Cardiac fibroblast (primary cell): ENCODE data around the gene NSUN7.

Experiments used
- DNase-seq, 2 donors: peaks; one replicate each; pipeline versions ENCODE4 v3.0.0 to v3.0.0-alpha.2; 2010; ENCODE audit warnings: low read depth in 2 of 2
- H3K4me3 ChIP-seq, 2 donors: replicated peaks in 1 of 2; 1 replicate in 1 of 2; 2 replicates in 1 of 2; pipeline ENCODE4 v1.5.1; 2011; ENCODE audit warnings: low read depth in 2 of 2, low read length in 2 of 2, mild to moderate bottlenecking in 2 of 2, moderate library complexity in 1 of 2
- TF ChIP-seq, protein P1 (sequence below): IDR thresholded peaks from one replicate; pipeline ENCODE4 v1.5.1; 2011; ENCODE audit warnings: low read depth, mild to moderate bottlenecking, low read length, inconsistent platforms

The NSUN7 gene

DNA sequence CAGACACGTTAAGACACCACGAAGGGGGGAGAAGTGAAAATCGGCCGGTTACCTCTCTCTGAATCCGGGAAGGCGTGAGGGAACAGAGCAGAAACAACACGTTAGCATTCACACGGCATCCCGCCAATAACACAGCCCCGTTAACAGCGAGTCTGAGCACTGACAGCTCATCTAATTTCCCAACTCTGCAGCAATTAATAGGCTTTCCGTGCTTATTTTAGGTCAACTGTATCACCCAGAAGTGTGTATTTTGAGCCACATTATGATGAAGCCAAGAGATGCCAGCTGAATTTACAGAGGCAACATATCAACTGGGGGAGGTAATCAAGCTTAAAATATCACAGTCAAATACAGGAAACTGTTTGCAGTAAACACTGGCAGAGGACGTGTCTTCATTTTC is 92.6 kb downstream of the NSUN7 start:
- TF ChIP-seq, protein P1, sequence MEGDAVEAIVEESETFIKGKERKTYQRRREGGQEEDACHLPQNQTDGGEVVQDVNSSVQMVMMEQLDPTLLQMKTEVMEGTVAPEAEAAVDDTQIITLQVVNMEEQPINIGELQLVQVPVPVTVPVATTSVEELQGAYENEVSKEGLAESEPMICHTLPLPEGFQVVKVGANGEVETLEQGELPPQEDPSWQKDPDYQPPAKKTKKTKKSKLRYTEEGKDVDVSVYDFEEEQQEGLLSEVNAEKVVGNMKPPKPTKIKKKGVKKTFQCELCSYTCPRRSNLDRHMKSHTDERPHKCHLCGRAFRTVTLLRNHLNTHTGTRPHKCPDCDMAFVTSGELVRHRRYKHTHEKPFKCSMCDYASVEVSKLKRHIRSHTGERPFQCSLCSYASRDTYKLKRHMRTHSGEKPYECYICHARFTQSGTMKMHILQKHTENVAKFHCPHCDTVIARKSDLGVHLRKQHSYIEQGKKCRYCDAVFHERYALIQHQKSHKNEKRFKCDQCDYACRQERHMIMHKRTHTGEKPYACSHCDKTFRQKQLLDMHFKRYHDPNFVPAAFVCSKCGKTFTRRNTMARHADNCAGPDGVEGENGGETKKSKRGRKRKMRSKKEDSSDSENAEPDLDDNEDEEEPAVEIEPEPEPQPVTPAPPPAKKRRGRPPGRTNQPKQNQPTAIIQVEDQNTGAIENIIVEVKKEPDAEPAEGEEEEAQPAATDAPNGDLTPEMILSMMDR: no peak
- H3K4me3 ChIP-seq: no peak overlapping the region
- peak in 1 of 2 donors; percentile 8 for DNase-seq

DNA sequence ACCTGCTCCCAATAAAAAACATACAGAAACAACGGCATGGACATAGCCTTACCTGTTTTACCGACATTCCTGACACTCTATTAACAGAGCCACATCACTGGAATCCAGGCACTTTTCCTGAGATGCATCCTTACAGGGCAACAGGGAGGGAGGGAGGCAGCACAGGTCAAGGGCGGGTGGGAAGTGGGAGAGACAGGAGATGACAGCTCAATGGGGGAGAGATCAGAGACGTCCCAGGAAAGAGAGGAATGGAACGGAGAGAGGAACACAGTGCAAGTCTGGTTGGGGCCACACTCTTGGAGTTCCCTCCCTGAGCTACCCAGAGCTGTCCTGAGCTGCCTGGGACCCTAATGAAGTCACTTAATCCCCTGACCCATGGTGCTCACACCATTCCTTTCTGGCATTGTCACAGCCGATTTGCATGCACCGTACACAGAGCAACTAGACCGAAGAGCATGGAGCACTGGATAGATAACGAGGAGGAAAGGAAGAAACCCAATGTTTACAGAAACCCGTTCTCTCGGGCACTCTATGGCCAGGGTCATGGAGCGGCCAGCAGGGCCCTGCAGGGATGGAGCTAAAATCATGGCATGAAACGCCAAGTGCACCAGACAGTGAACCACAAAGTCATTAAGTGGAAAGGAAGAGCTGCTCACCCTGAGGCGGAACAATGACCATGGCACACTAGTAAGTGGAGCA is 93.1 kb downstream of the NSUN7 start:
- no peak for DNase-seq
- TF ChIP-seq, protein P1: no peak
- H3K4me3 ChIP-seq: no peak overlapping the region

DNA sequence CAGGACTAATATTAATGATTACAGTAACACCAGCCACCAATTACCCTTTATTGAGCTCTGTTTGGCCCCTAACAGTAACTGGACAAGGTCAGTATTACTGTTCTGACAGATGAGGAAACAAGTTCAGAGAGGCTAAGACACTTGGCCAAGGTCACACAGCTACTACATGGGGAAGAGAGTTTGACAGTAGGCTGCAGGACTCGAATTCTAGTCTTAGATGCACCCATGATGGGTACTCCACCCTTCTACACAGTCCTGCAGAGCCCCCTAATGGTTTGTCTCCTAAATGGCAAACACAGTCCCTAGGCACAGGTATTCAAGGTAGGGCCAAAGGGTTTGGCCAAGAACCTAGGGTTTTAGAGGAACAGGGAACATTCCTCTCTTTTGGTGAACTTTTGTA is 93.9 kb downstream of the NSUN7 start:
- DNase-seq: no peak
- TF ChIP-seq, protein P1: no peak
- no peak overlapping the region for H3K4me3 ChIP-seq

DNA sequence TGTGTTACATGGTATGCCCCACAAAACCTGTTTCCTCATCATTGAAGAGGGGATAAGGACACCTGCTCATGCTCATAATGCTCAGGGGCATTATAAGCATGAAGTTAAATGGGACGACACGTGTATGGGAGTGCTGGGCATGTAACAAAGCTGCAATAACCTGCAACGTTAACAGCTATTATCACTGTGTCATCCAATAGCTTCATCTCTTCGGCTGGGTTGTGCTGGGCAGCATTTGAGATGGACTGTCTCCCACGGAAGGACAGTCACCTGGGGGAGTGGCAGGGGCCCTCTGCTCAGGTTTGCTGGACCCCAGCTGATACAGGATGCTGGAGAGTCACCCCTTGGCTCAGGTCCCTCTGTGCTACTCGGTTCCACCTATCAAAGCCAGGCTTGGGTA is 94.5 kb downstream of the NSUN7 start:
- no peak for DNase-seq
- no peak overlapping the region for H3K4me3 ChIP-seq
- TF ChIP-seq, protein P1: no peak

DNA sequence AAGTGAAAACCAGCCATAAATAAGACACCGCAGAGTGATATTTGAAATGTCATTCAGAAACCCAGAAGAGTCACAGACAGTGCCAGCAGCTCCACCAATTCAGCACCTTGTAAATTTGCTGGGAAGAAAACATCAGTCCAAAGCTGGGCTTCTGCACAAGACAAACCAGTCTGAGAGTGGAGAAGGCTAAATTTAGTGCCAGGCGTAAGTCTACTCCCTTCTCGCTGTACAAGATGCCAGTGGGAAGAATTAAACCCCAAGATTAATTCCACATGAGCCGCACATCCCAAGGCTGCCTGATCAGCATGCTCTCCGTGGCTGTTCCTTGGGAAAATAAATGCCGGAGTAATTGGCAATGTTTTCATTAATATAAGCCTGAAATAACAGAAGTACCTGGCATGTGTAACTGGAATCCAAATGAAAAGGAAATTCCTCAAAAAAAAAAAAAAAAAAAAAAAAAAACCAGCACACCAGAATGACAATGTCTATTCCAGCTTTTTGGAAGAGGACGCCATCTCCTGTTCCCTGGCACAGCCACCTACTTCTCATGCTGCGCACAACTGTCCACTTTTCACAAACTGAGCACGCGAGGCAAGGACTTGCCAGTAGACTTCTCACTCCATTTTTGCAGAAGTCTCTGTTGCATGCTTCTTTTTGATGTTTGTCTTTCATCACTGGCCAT is 95.5 kb downstream of the NSUN7 start:
- TF ChIP-seq, protein P1: no peak
- DNase-seq: no peak
- H3K4me3 ChIP-seq: no peak overlapping the region

DNA sequence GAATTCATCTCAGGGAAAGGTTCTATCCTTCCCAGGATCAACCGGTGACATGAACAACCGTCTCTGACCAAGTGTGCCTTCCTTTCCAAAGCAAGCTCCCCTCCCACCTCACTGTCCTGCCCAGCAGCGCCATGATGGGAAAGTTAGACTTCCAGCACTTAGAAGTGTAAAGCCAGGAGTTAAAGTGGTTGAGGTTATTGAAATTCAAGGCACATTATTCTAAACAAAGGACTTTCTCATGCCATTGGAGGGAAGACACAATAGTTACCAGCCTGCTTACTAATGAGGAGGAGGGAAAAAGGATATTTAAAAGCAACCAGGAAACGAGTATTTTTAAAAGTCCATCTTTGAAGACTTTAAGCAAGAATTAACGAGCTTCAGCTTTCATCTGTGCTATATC is 96.8 kb downstream of the NSUN7 start:
- H3K4me3 ChIP-seq: no peak overlapping the region
- DNase-seq: no peak
- TF ChIP-seq, protein P1: no peak
